HG03354 (cell line): ENCODE data around the gene HERC2.
"Not testable (repeated sequence)": the region's sequence is repeated elsewhere in the genome, so short reads cannot be mapped to it uniquely, and the experiment has no call there.

Experiments
- ATAC-seq: cut with Tn5 transposase; IDR thresholded peaks from one replicate; pipeline ENCODE4 v1.9.1; 2021; ENCODE audit warnings: mild to moderate bottlenecking; ENCODE audit not compliant: unreplicated experiment, poor library complexity, severe bottlenecking

HERC2 gene, protein sequence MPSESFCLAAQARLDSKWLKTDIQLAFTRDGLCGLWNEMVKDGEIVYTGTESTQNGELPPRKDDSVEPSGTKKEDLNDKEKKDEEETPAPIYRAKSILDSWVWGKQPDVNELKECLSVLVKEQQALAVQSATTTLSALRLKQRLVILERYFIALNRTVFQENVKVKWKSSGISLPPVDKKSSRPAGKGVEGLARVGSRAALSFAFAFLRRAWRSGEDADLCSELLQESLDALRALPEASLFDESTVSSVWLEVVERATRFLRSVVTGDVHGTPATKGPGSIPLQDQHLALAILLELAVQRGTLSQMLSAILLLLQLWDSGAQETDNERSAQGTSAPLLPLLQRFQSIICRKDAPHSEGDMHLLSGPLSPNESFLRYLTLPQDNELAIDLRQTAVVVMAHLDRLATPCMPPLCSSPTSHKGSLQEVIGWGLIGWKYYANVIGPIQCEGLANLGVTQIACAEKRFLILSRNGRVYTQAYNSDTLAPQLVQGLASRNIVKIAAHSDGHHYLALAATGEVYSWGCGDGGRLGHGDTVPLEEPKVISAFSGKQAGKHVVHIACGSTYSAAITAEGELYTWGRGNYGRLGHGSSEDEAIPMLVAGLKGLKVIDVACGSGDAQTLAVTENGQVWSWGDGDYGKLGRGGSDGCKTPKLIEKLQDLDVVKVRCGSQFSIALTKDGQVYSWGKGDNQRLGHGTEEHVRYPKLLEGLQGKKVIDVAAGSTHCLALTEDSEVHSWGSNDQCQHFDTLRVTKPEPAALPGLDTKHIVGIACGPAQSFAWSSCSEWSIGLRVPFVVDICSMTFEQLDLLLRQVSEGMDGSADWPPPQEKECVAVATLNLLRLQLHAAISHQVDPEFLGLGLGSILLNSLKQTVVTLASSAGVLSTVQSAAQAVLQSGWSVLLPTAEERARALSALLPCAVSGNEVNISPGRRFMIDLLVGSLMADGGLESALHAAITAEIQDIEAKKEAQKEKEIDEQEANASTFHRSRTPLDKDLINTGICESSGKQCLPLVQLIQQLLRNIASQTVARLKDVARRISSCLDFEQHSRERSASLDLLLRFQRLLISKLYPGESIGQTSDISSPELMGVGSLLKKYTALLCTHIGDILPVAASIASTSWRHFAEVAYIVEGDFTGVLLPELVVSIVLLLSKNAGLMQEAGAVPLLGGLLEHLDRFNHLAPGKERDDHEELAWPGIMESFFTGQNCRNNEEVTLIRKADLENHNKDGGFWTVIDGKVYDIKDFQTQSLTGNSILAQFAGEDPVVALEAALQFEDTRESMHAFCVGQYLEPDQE (N-terminal part only)

DNA sequence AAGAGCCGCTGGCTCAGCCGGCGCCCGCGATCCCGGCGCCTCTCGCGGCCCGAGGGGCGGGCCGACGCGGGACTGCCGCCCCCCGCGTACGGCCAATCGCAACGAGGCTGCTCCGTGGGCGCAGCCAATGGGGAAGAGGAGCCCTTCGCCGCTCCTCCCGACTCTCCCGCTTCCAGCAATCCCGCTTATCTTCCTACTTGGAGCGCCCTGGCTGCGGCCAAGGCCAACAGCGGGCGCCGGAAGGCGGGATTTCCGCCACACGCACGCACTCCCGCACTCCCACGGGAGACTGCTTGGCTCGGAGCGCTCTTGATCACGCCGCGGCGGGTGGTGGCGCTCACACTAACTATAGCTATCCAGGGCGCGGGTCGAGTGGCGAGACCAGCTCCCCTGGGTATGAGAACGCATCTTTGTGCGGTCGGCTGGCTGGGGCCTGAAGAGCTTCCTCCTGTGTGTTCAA is at the start of gene HERC2:
TSS of gene HERC2 (minus strand) at position 51 of the 460 bp plus-strand sequence. CDS start 746 bp downstream, outside the sequence.
- ATAC-seq = not testable (repeated sequence)

DNA sequence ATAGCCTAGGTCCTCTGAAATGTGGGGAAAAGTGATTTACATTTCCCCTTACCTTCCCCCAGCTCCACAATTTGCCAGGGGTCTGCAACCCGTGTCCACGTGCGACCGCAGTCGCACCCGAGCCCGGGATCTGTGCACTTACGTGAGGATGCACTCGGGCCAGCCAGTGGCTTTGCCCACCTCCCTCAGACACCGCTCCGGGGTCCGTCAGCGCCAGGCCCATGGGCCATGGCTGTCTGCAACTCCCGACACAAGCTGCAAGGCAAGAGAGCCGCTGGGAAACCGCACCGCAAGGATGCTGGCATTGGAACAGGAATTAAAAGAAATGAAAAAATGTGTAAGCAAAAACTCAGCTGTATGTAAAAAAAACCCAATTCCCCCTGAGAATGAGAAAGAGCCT is 43.5 kb upstream of the HERC2 start:
- ATAC-seq = not testable (repeated sequence)

DNA sequence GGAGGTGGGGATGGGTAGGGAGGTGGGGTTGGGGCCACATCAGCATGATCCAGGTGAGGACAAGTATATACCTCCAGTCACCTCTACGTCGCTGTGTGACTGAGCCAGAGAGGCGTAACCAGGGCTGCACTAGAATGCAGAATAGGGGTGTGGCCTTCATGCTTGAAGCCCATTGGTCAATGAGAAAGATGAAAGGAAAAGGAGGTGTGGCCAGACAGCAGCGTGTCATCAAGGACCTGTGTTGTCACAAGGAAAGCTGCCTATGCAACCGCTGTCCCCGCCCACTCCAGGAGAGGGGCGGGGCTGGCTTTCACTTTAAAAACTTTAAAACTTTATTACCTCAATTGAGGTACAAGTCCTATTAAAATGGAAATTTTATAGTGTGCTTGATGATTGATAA is 36.0 kb upstream of the HERC2 start, which contains the start of gene GOLGA6L24:
TSS of gene GOLGA6L24 (minus strand) at position 101 of the 400 bp plus-strand sequence. CDS start at position 40, 61 bp downstream.
- not testable (repeated sequence) for ATAC-seq

DNA sequence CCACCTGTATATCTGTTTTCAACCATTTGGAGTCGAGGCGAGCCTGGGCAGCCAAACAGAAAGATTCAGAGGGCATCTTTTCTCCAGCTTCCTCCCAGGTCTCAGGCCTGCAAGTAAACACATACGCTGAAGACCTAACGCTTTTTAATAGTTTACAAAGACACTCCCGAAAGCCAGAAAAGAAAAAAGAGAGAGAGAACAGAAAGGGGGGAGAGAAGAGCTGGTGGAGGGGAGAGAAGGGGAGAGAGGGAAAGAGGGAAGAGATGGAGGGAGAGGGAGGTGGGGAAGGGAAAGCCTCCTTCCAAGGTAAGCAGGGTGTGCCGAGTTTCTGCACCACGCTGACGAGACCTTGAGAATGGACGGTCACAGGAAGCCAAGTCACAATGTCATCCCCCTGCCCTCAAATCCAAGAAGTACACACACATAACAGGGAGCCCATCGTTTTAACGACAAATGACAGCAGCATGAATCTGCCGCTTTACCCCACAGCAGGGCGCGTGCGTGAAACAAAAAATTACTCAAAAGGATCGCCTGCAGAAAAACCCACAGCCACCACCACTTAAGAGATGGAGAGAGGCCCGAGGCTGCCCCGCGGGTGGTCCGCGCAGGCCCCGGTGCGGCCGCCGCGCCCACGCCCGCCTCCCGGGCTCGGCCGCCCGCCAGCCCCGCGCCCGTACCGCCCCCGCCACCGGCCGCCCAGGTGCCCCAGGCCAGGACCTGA is 461 bp downstream of the HERC2 start:
- not testable (repeated sequence) for ATAC-seq

DNA sequence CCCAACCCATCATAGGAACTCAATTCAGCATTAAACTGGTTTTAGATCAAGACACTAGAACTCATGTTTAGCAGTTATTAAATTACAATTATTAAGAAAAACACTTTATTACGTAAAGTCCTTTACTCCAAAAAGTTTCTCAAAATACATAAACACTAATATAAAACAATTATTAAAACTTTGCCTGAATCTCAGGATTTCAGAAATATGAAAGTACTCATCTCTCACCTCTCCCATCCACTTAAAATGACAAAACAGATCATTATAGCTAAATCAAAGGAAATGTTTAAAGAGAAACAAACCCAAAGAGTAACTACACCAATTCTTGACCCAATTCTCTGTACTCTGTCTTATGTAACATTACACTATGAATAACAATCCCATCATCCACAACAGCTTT is 2.3 kb downstream of the HERC2 start:
- ATAC-seq = not testable (repeated sequence)

DNA sequence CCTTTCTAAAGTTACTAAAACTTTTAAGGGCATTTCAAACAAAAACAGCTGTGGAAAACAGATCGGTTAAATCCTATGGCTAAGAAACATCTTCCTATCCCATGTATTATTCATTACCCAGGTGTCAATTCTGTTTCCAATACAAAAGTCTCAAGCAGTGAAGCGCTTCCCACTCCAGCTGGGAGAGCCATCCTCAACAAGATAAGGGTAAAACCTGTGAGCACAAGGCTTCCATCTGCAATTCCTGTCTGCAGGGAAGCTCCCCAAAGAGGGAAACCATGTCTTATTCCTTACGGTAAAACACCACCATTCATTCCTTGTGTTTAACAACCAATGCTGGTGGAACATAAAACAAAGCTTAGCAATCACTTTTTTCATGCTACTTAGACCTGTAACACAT is 3.2 kb downstream of the HERC2 start:
- not testable (repeated sequence) for ATAC-seq

DNA sequence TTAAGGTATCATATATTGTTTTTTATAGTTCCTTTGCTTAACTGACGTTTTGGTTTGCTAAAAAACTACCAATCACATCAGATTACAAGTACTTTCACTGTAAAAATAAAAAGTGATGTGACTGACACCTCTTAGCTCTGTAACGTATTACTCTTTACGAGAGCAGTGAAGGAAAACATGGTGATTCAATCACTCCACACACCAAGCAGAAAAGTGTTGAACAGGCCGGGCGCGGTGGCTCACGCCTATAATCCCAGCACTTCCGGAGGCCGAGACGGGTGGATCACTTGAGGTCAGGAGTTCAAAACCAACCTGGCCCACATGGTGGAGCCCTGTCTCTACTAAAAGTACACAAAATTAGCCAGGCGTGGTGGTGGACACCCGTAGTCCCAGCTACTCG is 3.9 kb downstream of the HERC2 start:
- ATAC-seq = not testable (repeated sequence)

DNA sequence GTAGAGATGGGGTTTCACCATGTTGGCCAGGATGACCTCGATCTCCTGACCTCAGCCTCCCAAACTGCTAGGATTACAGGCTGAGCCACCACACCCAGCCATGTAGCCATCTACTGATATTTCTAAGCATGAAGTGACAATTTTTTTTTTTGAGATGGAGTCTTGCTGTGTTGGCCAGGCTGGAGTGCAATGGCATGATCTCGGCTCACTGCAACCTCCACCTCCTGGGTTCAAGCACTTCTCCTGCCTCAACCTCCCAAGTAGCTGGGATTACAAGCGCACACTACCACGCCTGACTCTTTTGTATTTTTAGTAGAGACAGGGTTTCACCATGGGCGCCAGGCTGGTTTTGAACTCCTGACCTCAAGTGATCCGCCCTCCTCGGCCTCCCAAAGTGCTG is 5.0 kb downstream of the HERC2 start:
- not testable (repeated sequence) for ATAC-seq

DNA sequence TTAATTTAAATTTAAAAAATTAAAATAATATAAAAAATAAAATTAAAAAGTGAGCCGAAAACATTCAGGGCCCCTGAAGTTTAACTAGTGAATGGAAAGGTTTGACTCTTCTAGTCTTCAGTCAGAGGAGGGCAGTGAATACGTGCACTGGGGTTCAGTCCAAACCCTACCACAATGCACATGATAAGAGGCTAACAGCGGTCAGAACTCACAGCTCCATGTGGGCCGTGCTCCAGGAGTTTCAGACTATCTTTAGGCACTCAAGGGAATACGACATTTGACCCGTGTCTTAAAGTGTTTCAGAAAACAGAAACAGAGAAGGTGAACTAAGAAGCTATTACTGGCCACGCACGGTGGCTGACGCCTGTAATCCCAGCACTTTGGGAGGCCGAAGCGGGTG is 11.5 kb downstream of the HERC2 start:
- ATAC-seq = not testable (repeated sequence)

DNA sequence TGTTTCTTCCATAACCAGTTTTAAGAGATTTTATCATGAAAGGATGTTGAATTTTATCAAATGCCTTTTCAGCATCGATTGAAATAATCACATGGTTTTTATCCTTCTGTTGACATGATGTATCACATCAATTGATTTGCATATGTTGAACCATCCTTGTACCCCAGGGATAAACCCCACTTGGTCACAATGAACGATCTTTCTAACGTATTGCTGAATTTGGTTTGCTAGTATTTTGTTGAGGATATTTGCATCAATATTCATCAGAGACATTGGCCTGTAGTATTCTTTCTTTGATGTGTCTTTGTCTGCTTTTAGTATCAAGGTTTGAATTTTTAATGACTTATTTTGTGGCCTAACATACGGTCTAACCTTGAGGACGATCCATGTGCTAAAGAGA is 13.3 kb downstream of the HERC2 start:
- ATAC-seq = not testable (repeated sequence)

DNA sequence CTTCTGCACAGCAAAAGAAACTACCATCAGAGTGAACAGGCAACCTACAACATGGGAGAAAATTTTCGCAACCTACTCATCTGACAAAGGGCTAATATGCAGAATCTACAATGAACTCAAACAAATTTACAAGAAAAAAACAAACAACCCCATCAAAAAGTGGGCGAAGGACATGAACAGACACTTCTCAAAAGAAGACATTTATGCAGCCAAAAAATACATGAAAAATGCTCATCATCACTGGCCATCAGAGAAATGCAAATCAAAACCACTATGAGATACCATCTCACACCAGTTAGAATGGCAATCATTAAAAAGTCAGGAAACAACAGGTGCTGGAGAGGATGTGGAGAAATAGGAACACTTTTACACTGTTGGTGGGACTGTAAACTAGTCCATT is 16.3 kb downstream of the HERC2 start:
- not testable (repeated sequence) for ATAC-seq

DNA sequence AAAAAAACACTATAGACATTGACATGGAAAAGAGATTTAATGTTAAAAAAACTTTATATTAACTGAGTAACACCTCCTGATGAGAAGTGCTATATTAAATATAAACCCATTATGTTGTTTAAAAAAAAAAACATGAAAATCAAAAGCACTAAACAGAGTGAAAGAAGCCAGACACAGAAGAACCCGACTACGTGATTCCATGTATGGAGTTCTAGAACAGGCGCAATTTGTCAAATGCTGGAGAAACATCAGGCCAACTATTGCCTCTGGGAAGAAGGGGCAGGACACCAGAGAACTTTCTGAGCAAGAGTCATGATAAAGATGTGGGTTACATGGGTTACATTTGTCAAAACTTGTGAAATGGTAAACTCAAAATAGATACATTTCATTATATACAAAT is 24.5 kb downstream of the HERC2 start:
- ATAC-seq = not testable (repeated sequence)

DNA sequence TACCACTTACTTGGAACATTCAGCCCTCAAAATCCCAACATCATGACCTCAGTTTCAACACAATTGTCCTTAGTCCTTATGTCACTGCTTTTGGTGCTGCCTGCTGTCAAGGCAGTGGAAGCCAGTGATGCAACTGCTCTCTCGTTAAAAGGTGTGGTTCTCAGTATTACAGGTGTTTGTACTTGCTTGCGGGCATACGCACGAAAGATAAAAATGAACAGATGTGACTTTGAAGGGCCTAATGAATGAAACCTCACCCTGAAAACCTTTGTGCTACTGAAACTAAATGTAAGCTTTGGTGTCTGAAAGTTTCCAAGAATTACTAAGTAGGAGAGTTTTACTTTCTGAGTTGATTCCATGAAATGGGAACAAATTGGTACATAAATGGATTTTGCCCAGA is 25.2 kb downstream of the HERC2 start:
- ATAC-seq = not testable (repeated sequence)

DNA sequence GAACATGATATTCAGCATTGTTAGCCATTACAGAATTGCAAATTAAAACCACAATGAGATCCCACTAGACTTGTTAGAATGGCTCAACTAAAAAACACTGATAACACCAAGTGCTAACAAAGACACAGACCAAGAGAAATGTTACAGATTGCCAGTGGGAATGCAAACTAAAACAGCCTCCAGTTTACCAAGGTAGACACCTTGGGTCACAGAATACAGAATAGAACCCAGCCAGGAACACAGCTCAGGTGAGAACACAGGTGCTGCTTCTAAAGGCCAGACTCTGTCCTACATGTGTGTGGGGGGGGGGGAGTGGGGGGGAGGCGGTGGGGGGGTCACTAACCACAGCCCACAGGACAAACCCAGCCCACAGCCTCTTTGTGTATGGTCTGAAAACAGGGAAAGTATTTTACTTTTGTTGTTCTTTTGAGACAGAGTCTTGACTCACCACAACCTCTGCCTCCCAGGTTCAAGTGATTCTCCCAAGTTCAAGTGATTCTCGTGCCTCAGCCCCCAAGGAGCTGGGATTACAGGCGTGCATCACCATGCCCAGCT is 26.9 kb downstream of the HERC2 start:
- not testable (repeated sequence) for ATAC-seq

DNA sequence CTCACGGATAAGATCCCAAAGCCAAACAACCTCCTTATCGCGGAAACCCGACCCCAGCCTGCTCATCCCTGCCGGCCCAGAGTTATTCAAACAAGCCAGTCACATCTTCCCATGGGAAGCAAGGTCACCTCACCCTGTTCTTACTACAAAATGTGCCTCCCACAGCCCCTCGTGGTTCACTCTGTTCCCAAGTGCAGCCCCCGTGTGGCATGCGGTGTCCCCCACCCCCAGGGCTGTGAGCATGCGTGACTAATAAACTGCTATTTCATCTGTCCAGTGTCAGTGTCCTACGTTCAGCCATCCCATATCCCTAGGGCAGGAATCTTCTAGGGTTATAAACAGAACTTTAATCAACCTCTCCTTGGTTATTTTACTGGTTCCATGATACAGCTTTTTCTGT is 27.4 kb downstream of the HERC2 start:
- not testable (repeated sequence) for ATAC-seq

DNA sequence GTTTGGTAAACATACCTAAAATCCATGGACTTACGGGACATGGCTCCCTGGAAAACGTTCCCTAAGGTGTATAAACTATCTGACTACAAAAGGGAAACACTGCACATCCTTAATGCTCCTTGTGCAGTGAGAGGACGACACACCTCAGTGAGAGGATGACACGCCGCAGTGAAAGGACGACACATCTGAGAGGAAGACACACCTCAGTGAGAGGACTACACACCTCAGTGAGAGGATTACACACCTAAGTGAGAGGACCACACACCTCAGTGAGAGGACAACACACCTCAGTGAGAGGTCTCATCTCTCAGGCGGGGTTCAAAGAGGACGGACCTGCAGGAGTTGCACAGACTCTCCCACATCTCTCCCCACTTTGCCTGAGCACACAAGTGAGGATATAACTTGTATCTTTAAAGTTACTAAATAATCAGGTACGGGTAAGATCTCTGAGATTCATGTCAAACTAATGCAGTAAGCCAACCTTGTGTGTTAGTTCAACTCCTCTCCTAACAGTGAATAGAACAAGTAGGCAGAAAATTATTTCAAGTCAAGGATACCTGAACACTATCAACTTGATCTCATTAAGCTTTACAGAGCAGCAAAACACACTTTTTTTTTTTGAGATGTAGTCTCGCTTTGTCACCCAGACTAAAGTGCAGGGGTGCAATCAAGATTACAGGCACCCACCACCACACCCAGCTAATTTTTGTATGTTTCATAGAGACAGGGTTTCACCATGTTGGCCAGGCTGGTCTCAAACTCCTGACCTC is 32.1 kb downstream of the HERC2 start:
- ATAC-seq = peak; percentile 27

DNA sequence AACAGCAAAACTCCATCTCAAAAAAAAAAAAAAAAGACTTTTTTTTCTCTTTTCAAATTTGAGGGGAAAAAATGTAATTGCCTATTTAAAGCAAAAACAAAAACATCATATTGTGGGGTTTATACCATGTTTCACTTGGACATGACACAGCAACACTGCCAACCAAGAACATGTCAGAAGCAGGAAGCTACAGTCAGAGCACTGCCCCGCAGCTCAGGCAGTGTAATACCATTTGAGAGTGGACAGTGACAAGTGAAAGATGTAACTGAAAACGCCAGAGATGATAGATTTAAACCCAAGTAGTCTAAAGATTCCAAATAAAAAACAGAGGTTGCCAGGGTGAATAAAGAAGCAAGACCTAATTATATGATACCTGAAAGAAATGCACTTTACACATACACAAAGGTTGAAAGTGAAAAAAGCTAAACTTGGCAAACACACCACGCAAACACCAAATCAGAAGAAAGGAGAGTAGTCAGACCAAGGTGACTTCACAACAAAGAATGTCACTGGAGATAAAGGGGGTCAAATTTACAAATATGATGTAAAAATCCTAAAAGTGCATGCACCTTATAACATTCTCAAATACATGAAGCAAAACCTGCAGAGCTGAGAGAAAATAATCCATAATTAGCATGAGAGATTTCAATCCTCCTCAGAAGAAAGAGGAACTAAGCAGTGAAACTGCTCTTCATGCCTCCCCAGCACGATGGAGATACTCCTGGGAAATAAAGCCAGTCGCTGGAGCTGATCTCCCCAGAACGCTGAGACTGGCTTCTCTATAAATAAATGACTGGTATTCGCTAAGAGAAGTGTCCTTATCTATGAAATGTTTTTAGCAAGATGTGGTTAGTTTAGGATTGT is 32.9 kb downstream of the HERC2 start:
- ATAC-seq = peak; percentile 77
